ENCODE data around the gene LINS1. TPM values are rescaled to one million over a fixed set of nuclear protein-coding genes. Genes with fewer than 3 reads are reported as not detected.

Gene LINS1
- total and polyA plus RNA-seq, 2 experiments from 2014 or later = 11.7 to 15.4 TPM

- TF ChIP-seq, protein P1, sequence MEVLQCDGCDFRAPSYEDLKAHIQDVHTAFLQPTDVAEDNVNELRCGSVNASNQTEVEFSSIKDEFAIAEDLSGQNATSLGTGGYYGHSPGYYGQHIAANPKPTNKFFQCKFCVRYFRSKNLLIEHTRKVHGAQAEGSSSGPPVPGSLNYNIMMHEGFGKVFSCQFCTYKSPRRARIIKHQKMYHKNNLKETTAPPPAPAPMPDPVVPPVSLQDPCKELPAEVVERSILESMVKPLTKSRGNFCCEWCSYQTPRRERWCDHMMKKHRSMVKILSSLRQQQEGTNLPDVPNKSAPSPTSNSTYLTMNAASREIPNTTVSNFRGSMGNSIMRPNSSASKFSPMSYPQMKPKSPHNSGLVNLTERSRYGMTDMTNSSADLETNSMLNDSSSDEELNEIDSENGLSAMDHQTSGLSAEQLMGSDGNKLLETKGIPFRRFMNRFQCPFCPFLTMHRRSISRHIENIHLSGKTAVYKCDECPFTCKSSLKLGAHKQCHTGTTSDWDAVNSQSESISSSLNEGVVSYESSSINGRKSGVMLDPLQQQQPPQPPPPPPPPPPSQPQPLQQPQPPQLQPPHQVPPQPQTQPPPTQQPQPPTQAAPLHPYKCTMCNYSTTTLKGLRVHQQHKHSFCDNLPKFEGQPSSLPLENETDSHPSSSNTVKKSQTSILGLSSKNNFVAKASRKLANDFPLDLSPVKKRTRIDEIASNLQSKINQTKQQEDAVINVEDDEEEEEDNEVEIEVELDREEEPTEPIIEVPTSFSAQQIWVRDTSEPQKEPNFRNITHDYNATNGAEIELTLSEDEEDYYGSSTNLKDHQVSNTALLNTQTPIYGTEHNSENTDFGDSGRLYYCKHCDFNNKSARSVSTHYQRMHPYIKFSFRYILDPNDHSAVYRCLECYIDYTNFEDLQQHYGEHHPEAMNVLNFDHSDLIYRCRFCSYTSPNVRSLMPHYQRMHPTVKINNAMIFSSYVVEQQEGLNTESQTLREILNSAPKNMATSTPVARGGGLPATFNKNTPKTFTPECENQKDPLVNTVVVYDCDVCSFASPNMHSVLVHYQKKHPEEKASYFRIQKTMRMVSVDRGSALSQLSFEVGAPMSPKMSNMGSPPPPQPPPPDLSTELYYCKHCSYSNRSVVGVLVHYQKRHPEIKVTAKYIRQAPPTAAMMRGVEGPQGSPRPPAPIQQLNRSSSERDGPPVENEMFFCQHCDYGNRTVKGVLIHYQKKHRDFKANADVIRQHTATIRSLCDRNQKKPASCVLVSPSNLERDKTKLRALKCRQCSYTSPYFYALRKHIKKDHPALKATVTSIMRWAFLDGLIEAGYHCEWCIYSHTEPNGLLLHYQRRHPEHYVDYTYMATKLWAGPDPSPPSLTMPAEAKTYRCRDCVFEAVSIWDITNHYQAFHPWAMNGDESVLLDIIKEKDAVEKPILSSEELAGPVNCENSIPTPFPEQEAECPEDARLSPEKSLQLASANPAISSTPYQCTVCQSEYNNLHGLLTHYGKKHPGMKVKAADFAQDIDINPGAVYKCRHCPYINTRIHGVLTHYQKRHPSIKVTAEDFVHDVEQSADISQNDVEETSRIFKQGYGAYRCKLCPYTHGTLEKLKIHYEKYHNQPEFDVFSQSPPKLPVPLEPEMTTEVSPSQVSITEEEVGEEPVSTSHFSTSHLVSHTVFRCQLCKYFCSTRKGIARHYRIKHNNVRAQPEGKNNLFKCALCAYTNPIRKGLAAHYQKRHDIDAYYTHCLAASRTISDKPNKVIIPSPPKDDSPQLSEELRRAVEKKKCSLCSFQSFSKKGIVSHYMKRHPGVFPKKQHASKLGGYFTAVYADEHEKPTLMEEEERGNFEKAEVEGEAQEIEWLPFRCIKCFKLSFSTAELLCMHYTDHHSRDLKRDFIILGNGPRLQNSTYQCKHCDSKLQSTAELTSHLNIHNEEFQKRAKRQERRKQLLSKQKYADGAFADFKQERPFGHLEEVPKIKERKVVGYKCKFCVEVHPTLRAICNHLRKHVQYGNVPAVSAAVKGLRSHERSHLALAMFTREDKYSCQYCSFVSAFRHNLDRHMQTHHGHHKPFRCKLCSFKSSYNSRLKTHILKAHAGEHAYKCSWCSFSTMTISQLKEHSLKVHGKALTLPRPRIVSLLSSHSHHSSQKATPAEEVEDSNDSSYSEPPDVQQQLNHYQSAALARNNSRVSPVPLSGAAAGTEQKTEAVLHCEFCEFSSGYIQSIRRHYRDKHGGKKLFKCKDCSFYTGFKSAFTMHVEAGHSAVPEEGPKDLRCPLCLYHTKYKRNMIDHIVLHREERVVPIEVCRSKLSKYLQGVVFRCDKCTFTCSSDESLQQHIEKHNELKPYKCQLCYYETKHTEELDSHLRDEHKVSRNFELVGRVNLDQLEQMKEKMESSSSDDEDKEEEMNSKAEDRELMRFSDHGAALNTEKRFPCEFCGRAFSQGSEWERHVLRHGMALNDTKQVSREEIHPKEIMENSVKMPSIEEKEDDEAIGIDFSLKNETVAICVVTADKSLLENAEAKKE (CRISPR knock-in tag; IDR thresholded peaks at IDR 0.05) = no peak
- no peak for TF ChIP-seq EZH2 (IDR thresholded peaks at IDR 0.05; ENCODE audit: low read depth, unreplicated experiment)
- TF ChIP-seq, protein P2, sequence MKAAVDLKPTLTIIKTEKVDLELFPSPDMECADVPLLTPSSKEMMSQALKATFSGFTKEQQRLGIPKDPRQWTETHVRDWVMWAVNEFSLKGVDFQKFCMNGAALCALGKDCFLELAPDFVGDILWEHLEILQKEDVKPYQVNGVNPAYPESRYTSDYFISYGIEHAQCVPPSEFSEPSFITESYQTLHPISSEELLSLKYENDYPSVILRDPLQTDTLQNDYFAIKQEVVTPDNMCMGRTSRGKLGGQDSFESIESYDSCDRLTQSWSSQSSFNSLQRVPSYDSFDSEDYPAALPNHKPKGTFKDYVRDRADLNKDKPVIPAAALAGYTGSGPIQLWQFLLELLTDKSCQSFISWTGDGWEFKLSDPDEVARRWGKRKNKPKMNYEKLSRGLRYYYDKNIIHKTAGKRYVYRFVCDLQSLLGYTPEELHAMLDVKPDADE (IDR thresholded peaks at IDR 0.05) = no peak
- TF ChIP-seq, protein P3, sequence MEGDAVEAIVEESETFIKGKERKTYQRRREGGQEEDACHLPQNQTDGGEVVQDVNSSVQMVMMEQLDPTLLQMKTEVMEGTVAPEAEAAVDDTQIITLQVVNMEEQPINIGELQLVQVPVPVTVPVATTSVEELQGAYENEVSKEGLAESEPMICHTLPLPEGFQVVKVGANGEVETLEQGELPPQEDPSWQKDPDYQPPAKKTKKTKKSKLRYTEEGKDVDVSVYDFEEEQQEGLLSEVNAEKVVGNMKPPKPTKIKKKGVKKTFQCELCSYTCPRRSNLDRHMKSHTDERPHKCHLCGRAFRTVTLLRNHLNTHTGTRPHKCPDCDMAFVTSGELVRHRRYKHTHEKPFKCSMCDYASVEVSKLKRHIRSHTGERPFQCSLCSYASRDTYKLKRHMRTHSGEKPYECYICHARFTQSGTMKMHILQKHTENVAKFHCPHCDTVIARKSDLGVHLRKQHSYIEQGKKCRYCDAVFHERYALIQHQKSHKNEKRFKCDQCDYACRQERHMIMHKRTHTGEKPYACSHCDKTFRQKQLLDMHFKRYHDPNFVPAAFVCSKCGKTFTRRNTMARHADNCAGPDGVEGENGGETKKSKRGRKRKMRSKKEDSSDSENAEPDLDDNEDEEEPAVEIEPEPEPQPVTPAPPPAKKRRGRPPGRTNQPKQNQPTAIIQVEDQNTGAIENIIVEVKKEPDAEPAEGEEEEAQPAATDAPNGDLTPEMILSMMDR (conservative IDR thresholded peaks at IDR 0.05; ENCODE audit: low read depth in 2 of 2) = no peak
- TF ChIP-seq STAT1 (IDR thresholded peaks at IDR 0.05; ENCODE audit: unreplicated experiment) = no peak
- no peak for TF ChIP-seq ZNF331 (CRISPR knock-in tag; IDR thresholded peaks at IDR 0.05; ENCODE audit: low read depth)
- no peak for TF ChIP-seq NANOG (IDR thresholded peaks at IDR 0.05; ENCODE audit: borderline replicate concordance)
- no peak for TF ChIP-seq CREB1 (CRISPR knock-in tag; IDR thresholded peaks at IDR 0.05; ENCODE audit: low read depth)
Observed at GRCh38 chr15:100601163-100601562, 821 bp downstream of the LINS1 start (continued).
